PFSK-1 (cell line): Measurements from ENCODE around the gene UBE2J2.

Source experiments
- FOXP2 ChIP-seq: optimal IDR thresholded peaks from 2 replicates; pipeline ENCODE3; 2011; ENCODE audit warnings: borderline replicate concordance, control low read depth, inconsistent platforms; ENCODE audit not compliant: insufficient read depth; ENCODE audit errors: extremely low read length, extremely low read depth
- POLR2AphosphoS5 ChIP-seq: IDR thresholded peaks from 2 replicates; pipeline ENCODE4 v1.6.1; 2012; ENCODE audit warnings: low read depth, mild to moderate bottlenecking, control low read depth, low read length, moderate library complexity
- SIN3A ChIP-seq: IDR thresholded peaks from 2 replicates; pipeline ENCODE4 v1.6.1; 2012; ENCODE audit warnings: mild to moderate bottlenecking, low read length, moderate library complexity, borderline replicate concordance; ENCODE audit not compliant: insufficient read depth
- TAF1 ChIP-seq: IDR thresholded peaks from 2 replicates; pipeline ENCODE4 v1.6.1; 2012; ENCODE audit warnings: low read length, control low read depth, borderline replicate concordance; ENCODE audit not compliant: insufficient read depth
- TF ChIP-seq, protein P1 (sequence below), 2 experiments: IDR thresholded peaks; 2 replicates each; pipeline versions ENCODE4 v1.6.1 to v1.8.0; 2011 to 2012; ENCODE audit warnings: low read depth in 2 of 2, low read length in 2 of 2, control low read depth in 1 of 2, inconsistent platforms in 1 of 2, mild to moderate bottlenecking in 1 of 2, moderate library complexity in 1 of 2; ENCODE audit not compliant: insufficient read depth in 1 of 2

Gene UBE2J2

DNA sequence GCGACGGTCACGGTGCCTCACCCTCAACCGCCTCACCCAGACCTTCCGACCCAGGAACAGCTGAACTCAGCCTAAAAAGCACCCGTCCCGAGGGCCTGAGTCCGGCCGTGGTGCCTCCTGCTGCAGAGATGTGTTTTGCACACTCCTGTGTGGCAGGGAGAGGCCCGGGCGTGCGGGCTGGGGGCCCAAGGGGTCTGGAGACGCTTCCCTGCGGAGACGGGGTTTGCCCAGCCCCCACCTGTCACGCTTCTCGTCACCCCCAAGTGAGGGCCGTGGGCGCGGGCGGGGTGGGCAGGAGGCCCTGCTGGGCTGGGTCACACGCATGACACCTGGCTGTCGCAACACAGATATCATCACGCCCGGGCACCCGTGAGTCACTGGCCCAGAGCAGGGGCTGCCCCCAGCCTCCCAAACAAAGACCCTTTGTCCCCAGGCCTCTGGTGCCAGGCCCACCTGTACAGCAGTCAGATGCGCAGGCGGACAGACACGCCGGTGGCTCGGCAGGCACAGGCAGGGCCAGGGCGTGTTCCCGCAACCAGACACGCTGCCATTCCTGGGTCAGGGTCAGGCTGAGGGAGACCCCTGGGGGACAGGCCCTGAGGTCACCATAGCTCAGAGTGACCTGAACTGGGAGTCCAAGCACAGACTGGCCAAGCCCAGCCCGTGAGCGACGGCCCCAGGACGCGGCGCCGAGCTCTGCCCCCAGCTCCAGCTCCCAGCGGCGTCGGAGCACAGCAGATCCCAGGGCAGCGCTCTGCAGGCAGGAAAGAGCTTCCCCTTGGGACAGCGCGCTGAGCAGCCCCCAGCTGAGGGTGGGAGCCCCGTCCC, 35.6 kb downstream of the UBE2J2 start:
- no peak for TF ChIP-seq TAF1
- TF ChIP-seq POLR2AphosphoS5: no peak
- TF ChIP-seq FOXP2: no peak
- no peak for TF ChIP-seq SIN3A
- TF ChIP-seq, protein P1, sequence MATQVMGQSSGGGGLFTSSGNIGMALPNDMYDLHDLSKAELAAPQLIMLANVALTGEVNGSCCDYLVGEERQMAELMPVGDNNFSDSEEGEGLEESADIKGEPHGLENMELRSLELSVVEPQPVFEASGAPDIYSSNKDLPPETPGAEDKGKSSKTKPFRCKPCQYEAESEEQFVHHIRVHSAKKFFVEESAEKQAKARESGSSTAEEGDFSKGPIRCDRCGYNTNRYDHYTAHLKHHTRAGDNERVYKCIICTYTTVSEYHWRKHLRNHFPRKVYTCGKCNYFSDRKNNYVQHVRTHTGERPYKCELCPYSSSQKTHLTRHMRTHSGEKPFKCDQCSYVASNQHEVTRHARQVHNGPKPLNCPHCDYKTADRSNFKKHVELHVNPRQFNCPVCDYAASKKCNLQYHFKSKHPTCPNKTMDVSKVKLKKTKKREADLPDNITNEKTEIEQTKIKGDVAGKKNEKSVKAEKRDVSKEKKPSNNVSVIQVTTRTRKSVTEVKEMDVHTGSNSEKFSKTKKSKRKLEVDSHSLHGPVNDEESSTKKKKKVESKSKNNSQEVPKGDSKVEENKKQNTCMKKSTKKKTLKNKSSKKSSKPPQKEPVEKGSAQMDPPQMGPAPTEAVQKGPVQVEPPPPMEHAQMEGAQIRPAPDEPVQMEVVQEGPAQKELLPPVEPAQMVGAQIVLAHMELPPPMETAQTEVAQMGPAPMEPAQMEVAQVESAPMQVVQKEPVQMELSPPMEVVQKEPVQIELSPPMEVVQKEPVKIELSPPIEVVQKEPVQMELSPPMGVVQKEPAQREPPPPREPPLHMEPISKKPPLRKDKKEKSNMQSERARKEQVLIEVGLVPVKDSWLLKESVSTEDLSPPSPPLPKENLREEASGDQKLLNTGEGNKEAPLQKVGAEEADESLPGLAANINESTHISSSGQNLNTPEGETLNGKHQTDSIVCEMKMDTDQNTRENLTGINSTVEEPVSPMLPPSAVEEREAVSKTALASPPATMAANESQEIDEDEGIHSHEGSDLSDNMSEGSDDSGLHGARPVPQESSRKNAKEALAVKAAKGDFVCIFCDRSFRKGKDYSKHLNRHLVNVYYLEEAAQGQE (IDR thresholded peaks at IDR 0.05; ENCODE audit: insufficient read depth in 1 of 2, low read depth in 2 of 2, low read length in 2 of 2): no peak

DNA sequence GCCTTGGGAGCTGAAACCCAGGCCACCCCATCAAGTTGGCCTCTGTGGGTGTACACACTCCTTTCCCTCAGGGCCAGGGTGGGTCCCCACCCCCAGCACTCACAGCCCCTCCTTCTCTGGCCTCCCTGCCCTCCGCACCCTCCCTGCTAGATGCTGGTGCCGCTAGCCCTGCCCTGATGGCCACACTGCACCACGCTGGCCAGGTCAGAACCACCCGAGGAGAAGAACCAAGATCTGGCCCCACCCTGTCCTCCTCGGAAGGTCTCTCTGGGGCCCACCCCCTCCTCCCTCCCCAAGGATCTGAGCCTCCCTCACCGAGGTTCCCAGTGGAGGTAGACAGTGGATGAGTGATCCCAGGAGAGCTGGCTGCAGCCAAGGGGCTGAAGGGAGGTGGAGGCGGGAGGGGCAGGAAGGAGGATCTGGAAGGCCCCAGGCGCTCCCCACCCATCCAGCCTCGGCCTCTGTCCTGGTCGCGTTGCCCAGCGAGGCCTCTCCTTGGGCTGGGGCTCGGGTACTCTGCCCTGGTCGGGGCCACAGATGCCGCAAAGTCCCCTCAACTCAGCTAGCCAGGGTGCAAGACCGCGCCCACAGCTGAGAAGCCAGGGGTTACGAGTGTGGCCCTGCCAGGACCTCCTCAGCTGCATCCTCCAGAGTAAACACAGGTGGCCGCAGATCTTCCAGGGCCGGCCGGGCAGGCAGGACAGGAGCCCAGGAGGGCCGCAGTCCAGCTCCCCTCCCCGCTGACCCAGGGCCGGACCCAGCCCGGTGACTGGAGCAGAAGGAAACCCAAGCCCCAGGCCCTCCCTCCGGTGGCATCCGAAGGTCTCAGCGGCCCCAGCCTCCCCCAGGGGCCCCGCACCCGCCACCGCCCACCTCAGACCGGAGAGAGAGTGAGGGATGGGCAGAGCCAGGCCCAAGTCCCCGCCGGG, 36.4 kb downstream of the UBE2J2 start:
- TF ChIP-seq POLR2AphosphoS5: no peak; the same call in 1 of the 2 replicates
- TF ChIP-seq, protein P1 (IDR thresholded peaks at IDR 0.05; ENCODE audit: insufficient read depth in 1 of 2, low read depth in 2 of 2, low read length in 2 of 2): no peak
- TF ChIP-seq TAF1: no peak
- TF ChIP-seq FOXP2: no peak
- no peak for TF ChIP-seq SIN3A

GRCh38 chr1:1236176-1236763, 37.4 kb downstream of the UBE2J2 start:
- no peak for TF ChIP-seq FOXP2
- TF ChIP-seq POLR2AphosphoS5: no peak
- TF ChIP-seq SIN3A: no peak
- TF ChIP-seq, protein P1 (IDR thresholded peaks at IDR 0.05; ENCODE audit: insufficient read depth in 1 of 2, low read depth in 2 of 2, low read length in 2 of 2): no peak
- no peak for TF ChIP-seq TAF1

GRCh38 chr1:1235016-1235744, 38.5 kb downstream of the UBE2J2 start:
- TF ChIP-seq POLR2AphosphoS5 (no peak), SIN3A (no peak), FOXP2 (no peak), TAF1 (no peak)
- TF ChIP-seq, protein P1 (IDR thresholded peaks at IDR 0.05; ENCODE audit: insufficient read depth in 1 of 2, low read depth in 2 of 2, low read length in 2 of 2): no peak
